Measurements from ENCODE around the gene TMEM259.
A peak's percentile ranks its signal among the peaks of the same experiment; 100 is the strongest.
"Not testable (repeated sequence)": the region's sequence is repeated elsewhere in the genome, so short reads cannot be mapped to it uniquely, and the experiment has no call there.

TMEM259 gene

DNA sequence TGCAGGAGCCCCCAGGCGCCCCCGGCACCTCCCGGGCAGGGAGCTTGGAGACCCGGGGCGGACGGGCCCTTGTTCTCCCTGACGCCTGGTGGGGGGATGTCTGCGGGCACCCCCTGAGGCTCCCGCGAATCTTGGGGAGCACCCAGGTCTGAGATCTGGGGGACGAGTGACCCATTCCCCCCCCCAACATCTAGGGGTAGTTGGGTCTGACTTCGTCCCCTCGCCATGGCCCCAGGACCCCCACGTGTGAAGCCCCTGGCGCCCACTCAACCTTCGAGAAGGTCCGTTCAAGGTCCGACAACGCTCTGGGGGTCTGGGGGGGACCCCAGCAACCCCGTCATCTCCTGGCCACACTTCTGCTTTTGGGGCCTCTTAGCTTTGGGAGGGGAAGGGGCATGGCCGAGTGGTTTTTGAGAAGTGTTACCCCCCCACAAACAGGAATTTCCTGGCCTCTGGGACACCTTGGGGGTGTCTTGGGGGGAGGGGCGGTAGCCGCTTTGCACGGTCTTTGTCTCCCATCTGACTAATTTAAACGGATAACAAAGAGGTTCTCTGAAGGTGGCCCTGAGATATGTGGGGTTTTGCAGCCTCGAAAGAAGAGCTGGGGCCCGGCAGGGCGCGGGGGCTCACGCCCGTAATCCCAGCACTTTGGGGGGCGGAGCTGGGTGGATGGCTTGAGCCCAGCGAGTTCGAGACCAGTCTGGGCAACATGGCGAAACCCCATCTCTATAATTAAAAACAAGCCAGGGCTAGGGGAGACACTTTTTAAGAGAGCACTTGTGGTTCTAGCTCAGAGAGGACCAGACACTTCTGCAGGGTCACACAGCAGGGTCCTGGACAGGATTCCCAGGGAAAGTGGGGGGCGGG is 6.1 kb upstream of the TMEM259 start:
- TF ChIP-seq, protein P1, sequence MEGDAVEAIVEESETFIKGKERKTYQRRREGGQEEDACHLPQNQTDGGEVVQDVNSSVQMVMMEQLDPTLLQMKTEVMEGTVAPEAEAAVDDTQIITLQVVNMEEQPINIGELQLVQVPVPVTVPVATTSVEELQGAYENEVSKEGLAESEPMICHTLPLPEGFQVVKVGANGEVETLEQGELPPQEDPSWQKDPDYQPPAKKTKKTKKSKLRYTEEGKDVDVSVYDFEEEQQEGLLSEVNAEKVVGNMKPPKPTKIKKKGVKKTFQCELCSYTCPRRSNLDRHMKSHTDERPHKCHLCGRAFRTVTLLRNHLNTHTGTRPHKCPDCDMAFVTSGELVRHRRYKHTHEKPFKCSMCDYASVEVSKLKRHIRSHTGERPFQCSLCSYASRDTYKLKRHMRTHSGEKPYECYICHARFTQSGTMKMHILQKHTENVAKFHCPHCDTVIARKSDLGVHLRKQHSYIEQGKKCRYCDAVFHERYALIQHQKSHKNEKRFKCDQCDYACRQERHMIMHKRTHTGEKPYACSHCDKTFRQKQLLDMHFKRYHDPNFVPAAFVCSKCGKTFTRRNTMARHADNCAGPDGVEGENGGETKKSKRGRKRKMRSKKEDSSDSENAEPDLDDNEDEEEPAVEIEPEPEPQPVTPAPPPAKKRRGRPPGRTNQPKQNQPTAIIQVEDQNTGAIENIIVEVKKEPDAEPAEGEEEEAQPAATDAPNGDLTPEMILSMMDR (IDR thresholded peaks at IDR 0.05; ENCODE audit: low read depth, low read length, missing control alignments) = no peak
- H3K4me3 ChIP-seq (replicated peaks; ENCODE audit: low read depth, low read length) = peak overlapping the region; percentile 99
- DNase-seq (ENCODE audit: extremely low read depth, low read depth) = no peak

DNA sequence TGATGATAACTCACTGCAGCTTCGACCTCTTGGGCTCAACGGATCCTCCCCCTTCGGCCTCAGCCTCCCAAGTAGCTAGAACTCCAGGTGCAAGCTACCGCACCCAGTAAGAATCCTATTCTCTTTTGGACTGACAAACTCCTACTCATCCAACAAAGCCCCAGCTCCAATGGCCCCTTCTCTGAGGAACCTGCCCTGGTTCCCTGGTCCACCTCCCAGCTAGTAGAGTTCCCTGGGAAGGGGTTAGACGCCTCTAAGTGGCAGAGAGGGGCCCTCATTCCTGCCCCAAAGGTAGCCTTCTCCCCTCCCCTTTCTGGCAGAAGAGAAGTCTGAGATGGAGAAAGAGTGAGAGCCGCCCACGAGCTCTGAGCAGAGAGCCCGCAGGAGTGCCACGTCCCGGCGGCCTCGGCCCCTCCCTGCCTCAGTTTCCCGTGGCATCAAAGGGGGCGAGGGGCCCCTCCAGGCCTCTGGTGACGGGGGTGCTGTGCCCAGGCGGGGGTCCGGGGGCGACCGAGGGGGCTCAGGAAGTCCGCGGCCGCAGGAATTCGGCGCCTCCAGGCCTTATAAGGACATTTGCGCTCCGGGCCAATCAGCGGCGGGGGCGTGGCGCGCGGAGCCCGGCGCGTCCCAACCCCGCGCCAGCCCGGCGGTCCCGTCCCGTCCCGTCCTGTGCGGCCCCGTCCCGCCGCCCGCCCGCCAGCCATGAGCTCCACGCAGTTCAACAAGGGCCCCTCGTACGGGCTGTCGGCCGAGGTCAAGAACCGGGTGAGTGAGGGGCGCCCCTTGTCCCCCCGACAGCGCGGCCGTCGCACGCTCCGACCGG is 5.2 kb upstream of the TMEM259 start, which contains the start of gene CNN2:
Gene CNN2, plus strand, starts transcription at position 649 of the 823 bp plus-strand sequence. Its CDS starts 54 bp downstream, at position 703.
- peak within 1 kb of the TSS; percentile 99 for H3K4me3 ChIP-seq (replicated peaks; ENCODE audit: low read depth, low read length)
- no peak for DNase-seq (ENCODE audit: extremely low read depth, low read depth)
- TF ChIP-seq, protein P1 (IDR thresholded peaks at IDR 0.05; ENCODE audit: low read depth, low read length, missing control alignments) = no peak

DNA sequence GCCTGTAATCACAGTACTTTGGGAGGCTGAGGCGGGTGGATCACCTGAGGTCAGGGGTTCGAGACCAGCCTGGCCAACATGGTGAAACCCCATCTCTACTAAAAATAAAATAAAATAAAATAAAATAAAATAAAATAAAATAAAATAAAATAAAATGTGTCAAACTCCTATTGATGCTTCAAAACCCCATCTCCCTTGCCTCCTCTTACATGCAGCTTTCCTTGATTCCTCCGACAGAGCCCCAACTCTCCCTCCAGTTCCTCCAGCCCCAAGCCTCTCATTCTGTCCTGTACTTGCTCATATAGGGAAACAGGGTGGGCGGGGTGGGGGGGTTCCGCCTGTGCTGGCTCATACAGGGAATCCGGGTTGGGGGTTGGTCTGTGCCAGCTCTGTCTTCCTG is 4.2 kb upstream of the TMEM259 start:
- H3K4me3 ChIP-seq (replicated peaks; ENCODE audit: low read depth, low read length); DNase-seq (ENCODE audit: extremely low read depth, low read depth): not testable (repeated sequence)

DNA sequence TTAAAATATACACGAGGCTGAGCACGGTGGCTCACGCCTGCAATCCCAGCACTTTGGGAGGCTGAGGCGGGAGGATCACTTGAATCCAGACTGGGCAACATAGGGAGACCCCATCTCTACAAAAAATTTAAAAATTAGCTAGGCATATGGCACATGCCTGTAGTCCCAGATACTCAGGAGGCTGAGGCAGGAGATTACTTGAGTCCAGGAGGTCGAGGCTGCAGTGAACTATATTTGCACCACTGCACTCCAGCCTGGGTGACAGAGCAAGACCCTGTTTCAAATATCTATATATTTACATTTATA is 2.9 kb upstream of the TMEM259 start:
- DNase-seq (ENCODE audit: extremely low read depth, low read depth); H3K4me3 ChIP-seq (replicated peaks; ENCODE audit: low read depth, low read length): not testable (repeated sequence)

DNA sequence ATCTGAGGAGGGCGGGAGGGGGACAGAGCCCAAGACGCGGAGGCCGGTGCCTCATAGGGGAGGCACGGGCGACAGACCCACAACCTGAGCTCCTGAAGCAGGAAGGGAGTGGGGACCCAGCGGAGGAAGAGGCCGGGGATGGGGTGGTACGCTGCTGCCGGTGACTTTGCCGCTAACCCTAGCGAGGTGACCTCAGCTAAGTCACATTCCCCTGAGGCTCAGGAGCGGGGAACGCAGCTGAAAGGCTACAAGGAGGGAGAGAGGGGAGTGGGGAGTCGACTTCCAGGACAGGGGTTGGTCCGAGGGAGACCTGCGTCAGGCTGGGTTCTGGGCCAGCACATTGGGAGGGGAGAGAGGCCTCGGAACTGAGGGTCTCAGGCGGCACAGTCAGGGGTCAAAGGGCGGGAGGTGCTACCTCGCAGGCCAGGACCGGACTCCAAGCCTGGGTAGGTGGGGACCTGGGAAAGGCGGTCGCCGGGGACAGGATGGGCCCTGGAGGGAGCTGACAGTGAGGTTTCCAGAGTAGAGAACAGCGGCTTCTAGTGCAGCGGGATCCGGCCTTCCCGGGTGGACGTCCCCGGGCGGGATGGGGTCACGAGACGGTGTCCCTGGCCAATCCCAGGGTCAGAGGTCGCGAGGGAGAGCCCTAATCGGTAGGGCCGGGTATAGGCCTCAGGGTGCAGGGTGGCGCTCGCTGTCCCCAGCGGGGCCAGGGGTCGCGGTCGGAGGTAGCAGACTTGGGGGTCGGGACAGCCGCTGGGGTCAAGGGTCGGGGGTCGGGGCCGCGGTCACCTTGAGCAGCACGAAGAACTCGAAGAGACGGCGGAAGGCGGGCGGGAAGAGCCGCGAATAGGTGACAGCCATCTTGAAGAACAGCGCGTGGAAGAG is 699 bp downstream of the TMEM259 start:
- TF ChIP-seq, protein P1 (IDR thresholded peaks at IDR 0.05; ENCODE audit: low read depth, low read length, missing control alignments) = no peak
- DNase-seq (ENCODE audit: extremely low read depth, low read depth) = no peak
- peak overlapping the region; percentile 95 for H3K4me3 ChIP-seq (replicated peaks; ENCODE audit: low read depth, low read length)

DNA sequence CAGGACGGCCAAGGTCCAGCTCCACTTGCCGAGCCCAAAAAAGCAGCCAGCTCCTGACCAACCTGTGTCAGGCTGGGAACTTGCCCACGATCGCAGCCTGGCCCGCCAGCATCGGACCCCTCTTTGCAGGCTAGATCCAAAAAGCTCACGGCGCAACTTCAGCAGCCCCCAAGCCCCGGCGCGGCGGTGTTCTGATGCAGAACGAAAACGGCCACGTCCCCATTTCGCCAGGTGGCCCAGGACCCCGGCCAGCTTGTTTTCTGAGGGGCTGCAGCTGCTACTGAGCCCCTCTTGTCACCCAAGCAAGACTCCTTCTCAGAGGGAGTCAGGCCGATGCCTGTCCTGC is 1.3 kb downstream of the TMEM259 start:
- no peak for DNase-seq (ENCODE audit: extremely low read depth, low read depth)
- TF ChIP-seq, protein P1 (IDR thresholded peaks at IDR 0.05; ENCODE audit: low read depth, low read length, missing control alignments) = no peak

DNA sequence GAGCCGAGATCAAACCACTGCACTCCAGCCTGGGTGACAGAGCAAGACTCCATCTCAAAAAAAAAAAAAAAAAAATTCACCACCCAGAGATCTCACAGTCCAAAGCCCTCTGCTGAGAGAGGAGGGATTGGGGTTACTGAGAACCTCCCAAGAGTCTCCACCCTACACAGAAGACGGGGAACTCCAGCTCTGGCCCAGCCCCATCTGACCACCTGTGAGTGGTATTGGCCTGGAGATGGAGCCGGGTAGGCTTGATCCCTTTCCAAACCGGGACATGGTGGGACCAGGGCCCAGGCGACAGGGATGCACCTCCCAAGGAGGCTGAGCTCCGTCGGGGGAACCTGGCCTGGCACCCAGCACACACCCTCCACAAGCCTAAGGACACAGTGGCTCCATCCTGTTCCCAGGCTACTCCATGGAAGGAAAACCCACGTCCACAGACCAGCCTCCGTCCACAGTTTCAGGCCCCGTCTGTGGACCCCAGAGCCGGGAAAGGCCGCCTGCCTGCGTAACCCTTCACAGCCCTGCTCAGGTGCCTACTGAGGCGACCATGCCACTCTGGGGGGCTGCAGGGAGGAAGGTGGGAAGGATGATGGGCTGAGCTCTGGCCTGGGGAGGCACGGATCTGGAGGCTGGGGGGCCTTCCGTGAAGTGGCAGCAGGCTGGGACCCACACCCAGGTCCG is 1.8 kb downstream of the TMEM259 start:
- DNase-seq (ENCODE audit: extremely low read depth, low read depth) = no peak
- TF ChIP-seq, protein P1 (IDR thresholded peaks at IDR 0.05; ENCODE audit: low read depth, low read length, missing control alignments) = no peak
- H3K4me3 ChIP-seq (replicated peaks; ENCODE audit: low read depth, low read length) = peak overlapping the region; percentile 95

More for the DNA sequence above, 1.3 kb downstream of the TMEM259 start:
- peak overlapping the region; percentile 95 for H3K4me3 ChIP-seq (replicated peaks; ENCODE audit: low read depth, low read length)

All from HFF-Myc (cell line).